ENCODE results near the gene KCNT2.

DNA sequence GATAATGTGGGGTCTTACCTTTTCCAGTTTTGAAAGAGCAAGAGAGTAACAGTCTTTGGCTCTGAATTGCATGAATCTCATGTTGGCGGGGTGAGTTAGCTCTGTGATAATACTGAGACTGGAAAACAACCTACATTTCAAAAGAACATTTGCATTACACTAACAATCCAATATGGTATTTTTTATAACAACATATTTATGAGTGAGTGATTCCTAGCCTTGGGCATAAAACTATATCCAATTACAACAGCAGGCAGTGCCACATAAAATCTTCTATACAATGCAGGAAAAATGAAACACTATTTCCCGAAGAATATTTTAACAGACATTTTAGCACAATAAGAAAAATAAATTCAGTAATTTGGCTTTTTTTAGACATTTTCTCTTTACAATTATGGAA is 303.0 kb downstream of the KCNT2 start:
- TF ChIP-seq, protein P1, sequence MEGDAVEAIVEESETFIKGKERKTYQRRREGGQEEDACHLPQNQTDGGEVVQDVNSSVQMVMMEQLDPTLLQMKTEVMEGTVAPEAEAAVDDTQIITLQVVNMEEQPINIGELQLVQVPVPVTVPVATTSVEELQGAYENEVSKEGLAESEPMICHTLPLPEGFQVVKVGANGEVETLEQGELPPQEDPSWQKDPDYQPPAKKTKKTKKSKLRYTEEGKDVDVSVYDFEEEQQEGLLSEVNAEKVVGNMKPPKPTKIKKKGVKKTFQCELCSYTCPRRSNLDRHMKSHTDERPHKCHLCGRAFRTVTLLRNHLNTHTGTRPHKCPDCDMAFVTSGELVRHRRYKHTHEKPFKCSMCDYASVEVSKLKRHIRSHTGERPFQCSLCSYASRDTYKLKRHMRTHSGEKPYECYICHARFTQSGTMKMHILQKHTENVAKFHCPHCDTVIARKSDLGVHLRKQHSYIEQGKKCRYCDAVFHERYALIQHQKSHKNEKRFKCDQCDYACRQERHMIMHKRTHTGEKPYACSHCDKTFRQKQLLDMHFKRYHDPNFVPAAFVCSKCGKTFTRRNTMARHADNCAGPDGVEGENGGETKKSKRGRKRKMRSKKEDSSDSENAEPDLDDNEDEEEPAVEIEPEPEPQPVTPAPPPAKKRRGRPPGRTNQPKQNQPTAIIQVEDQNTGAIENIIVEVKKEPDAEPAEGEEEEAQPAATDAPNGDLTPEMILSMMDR (IDR thresholded peaks at IDR 0.05; ENCODE audit: extremely low read depth in 1 of 2, insufficient read depth in 1 of 2, low read depth in 1 of 2, low read length in 2 of 2), result no peak
- TF ChIP-seq EZH2 (IDR thresholded peaks at IDR 0.05; ENCODE audit: borderline replicate concordance, low read depth, low read length, severe bottlenecking) (no peak), POLR2A (IDR thresholded peaks at IDR 0.05; ENCODE audit: low read depth, low read length) (no peak)
- TF ChIP-seq, protein P2, sequence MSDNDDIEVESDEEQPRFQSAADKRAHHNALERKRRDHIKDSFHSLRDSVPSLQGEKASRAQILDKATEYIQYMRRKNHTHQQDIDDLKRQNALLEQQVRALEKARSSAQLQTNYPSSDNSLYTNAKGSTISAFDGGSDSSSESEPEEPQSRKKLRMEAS (IDR thresholded peaks at IDR 0.05; ENCODE audit: insufficient read depth, insufficient read length), result no peak
